Measurements from ENCODE around the gene MLLT11.

MLLT11 gene

GRCh38 chr1:151098126-151098525 is 37.9 kb downstream of the MLLT11 start:
- no peak for DNase-seq (ENCODE audit: low read depth)
- TF ChIP-seq MYC (IDR thresholded peaks at IDR 0.05; ENCODE audit: low read depth, low read length) (no peak), MAX (IDR thresholded peaks at IDR 0.05; ENCODE audit: low read depth, low read length) (no peak), CTCF (IDR thresholded peaks at IDR 0.05; ENCODE audit: low read depth, low read length) (no peak), POLR2A (IDR thresholded peaks at IDR 0.05; ENCODE audit: extremely low read depth, insufficient read length) (no peak)
- no peak overlapping the region for H3K4me3 ChIP-seq (ENCODE audit: low read depth, low read length)

- TF ChIP-seq MAX (IDR thresholded peaks at IDR 0.05; ENCODE audit: low read depth, low read length) (no peak), CTCF (IDR thresholded peaks at IDR 0.05; ENCODE audit: low read depth, low read length) (no peak), POLR2A (IDR thresholded peaks at IDR 0.05; ENCODE audit: extremely low read depth, insufficient read length) (no peak), MYC (IDR thresholded peaks at IDR 0.05; ENCODE audit: low read depth, low read length) (no peak)
These were observed 44.4 kb downstream of the MLLT11 start for GRCh38 chr1:151104630-151105029.

GRCh38 chr1:151106894-151107293 is 46.7 kb downstream of the MLLT11 start:
- TF ChIP-seq CTCF (IDR thresholded peaks at IDR 0.05; ENCODE audit: low read depth, low read length) (no peak), MYC (IDR thresholded peaks at IDR 0.05; ENCODE audit: low read depth, low read length) (no peak), MAX (IDR thresholded peaks at IDR 0.05; ENCODE audit: low read depth, low read length) (no peak), POLR2A (IDR thresholded peaks at IDR 0.05; ENCODE audit: extremely low read depth, insufficient read length) (no peak)
- H3K4me3 ChIP-seq (ENCODE audit: low read depth, low read length): no peak overlapping the region
- no peak for DNase-seq (ENCODE audit: low read depth)

More at GRCh38 chr1:151104630-151105029, 44.4 kb downstream of the MLLT11 start:
- H3K4me3 ChIP-seq (ENCODE audit: low read depth, low read length): no peak overlapping the region
- DNase-seq (ENCODE audit: low read depth): no peak

GRCh38 chr1:151108331-151108730 is 48.1 kb downstream of the MLLT11 start:
- H3K4me3 ChIP-seq (ENCODE audit: low read depth, low read length): no peak overlapping the region
- no peak for TF ChIP-seq POLR2A (IDR thresholded peaks at IDR 0.05; ENCODE audit: extremely low read depth, insufficient read length)
- no peak for TF ChIP-seq MYC (IDR thresholded peaks at IDR 0.05; ENCODE audit: low read depth, low read length)
- TF ChIP-seq MAX (IDR thresholded peaks at IDR 0.05; ENCODE audit: low read depth, low read length): no peak
- TF ChIP-seq CTCF (IDR thresholded peaks at IDR 0.05; ENCODE audit: low read depth, low read length): no peak

GRCh38 chr1:151113877-151114276 is 53.7 kb downstream of the MLLT11 start:
- TF ChIP-seq MYC (IDR thresholded peaks at IDR 0.05; ENCODE audit: low read depth, low read length) (no peak), CTCF (IDR thresholded peaks at IDR 0.05; ENCODE audit: low read depth, low read length) (no peak), MAX (IDR thresholded peaks at IDR 0.05; ENCODE audit: low read depth, low read length) (no peak), POLR2A (IDR thresholded peaks at IDR 0.05; ENCODE audit: extremely low read depth, insufficient read length) (no peak)
- no peak for DNase-seq (ENCODE audit: low read depth)
- H3K4me3 ChIP-seq (ENCODE audit: low read depth, low read length): no peak overlapping the region

More at GRCh38 chr1:151108331-151108730, 48.1 kb downstream of the MLLT11 start:
- DNase-seq (ENCODE audit: low read depth): peak; percentile 36
